Measurements from ENCODE around the gene NTF4. TPM values are rescaled to one million over a fixed set of nuclear protein-coding genes. Genes with fewer than 3 reads are reported as not detected.
"Not testable (repeated sequence)": the region's sequence is repeated elsewhere in the genome, so short reads cannot be mapped to it uniquely, and the experiment has no call there.

Gene NTF4
- total RNA-seq, 1 experiment from 2014 or later = not detected

DNA sequence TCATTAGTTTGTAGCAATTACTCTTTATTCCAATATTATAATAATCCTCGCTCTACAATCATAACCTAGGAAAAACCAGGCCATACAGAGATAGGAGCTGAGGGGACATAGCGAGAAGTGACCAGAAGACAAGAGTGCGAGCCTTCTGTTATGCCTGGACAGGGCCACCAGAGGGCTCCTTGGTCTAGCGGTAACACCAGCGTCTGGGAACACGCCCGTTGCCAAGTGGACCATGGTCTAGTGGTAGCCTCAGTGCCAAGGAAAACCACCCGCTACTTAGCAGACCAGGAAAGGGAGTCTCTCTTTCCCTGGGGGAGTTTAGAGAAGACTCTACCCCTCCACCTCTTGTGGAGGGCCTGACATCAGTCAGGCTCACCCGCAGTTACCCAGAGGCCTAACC lies 10.3 kb upstream of the NTF4 start:
- POLR2A ChIA-PET (ENCODE audit: low non-redundant PET); H3K27ac ChIP-seq (ENCODE audit: low read depth, low read length, poor library complexity, severe bottlenecking); H3K36me3 ChIP-seq (ENCODE audit: insufficient read depth, low read length, poor library complexity, severe bottlenecking); H3K9me3 ChIP-seq (ENCODE audit: low read depth, low read length, poor library complexity, severe bottlenecking); BruUV-seq (replicated peaks); H3K4me1 ChIP-seq (ENCODE audit: insufficient read depth, low read length, poor library complexity, severe bottlenecking); H3K4me3 ChIP-seq (ENCODE audit: low read depth, low read length, poor library complexity, severe bottlenecking); intact Hi-C loops (cut with micrococcal nuclease; ENCODE audit: unreplicated experiment): not testable (repeated sequence)
- H3K27me3 ChIP-seq (replicated peaks; ENCODE audit: insufficient read depth, low read depth, low read length, poor library complexity) = peaks cover 24% of the 10 kb centered on the region
- TF ChIP-seq CTCF (conservative IDR thresholded peaks at IDR 0.05; ENCODE audit: low read depth, low read length) = peak; percentile 56
- CTCF ChIA-PET = interaction anchor here (1.1 to 1.3 kb wide), 3 partner anchors 23 to 150 kb away, joined by 3 to 4 read pairs (median 4); no protein-coding TSS in a partner anchor
- DNase-seq (ENCODE audit: low spot score) = peak; percentile 49

DNA sequence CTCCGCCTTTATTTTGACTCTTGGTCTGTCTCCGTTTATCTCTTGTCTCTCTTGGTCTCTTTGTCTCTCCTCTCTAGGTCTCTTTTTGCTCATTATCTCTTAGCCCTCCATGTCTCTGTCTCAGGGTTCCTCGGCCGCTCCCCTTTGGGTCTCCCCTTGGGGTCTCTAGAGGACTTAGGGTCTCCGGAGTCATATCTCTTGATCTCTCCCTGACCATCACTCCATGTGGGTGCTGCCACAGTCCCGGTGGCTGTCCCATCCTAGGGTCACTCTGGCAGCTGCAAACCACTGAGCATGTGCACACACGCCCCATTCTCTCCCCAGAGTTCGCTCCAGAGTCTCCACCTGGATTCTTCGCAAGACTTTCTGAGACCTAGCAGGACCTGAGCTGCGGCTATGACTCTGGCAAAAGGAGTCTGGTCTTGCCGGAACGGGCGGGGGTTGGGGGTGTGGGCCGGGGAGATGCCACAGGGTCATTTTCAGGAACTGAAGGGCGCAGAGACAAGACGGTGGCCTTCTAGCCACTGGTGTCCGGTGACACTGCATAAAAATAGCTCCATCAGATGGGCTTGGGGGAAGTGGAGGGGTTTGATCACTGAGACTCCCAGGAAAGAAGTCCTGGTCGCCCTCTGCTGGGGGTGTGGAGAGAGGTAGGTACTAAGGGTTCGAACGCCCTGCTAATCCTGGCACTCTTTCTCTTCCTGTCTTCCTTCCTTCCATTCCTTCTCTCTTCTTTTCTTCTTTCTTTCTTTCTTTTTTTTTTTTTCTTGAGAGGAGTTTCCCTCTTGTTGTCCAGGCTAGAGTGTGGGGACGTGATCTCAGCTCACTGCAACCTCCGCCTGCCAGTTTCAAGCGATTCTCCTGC lies 9.1 kb upstream of the NTF4 start:
- POLR2A ChIA-PET (ENCODE audit: low non-redundant PET) = interaction anchor here (0.6 kb wide), 1 partner anchor 75 kb away, joined by 3 read pairs; no protein-coding TSS in a partner anchor
- no TSS peak for BruUV-seq (replicated peaks)
- Histone ChIP-seq H3K4me1 (ENCODE audit: insufficient read depth, low read length, poor library complexity, severe bottlenecking) (peaks cover 5% of the 10 kb centered on the region), H3K9me3 (ENCODE audit: low read depth, low read length, poor library complexity, severe bottlenecking) (no peaks in the 10 kb centered on the region), H3K27me3 (replicated peaks; ENCODE audit: insufficient read depth, low read depth, low read length, poor library complexity) (peaks cover 24% of the 10 kb centered on the region), H3K27ac (ENCODE audit: low read depth, low read length, poor library complexity, severe bottlenecking) (no peak overlapping the region), H3K4me3 (ENCODE audit: low read depth, low read length, poor library complexity, severe bottlenecking) (no peak overlapping the region), H3K36me3 (ENCODE audit: insufficient read depth, low read length, poor library complexity, severe bottlenecking) (no peaks in the 10 kb centered on the region)
- peak; percentile 70 for DNase-seq (ENCODE audit: low spot score)
- CTCF ChIA-PET = interaction anchor here (0.5 to 1.3 kb wide), 4 partner anchors 24 to 454 kb away, joined by 3 to 6 read pairs (median 4); partner anchors contain the start of gene RCN3
- TF ChIP-seq CTCF (conservative IDR thresholded peaks at IDR 0.05; ENCODE audit: low read depth, low read length) (peak; percentile 53), EZH2 (IDR thresholded peaks at IDR 0.05; ENCODE audit: borderline replicate concordance, low read depth, low read length, poor library complexity, severe bottlenecking) (no peak)
- intact Hi-C loops (cut with micrococcal nuclease; ENCODE audit: unreplicated experiment) = no loop called here

DNA sequence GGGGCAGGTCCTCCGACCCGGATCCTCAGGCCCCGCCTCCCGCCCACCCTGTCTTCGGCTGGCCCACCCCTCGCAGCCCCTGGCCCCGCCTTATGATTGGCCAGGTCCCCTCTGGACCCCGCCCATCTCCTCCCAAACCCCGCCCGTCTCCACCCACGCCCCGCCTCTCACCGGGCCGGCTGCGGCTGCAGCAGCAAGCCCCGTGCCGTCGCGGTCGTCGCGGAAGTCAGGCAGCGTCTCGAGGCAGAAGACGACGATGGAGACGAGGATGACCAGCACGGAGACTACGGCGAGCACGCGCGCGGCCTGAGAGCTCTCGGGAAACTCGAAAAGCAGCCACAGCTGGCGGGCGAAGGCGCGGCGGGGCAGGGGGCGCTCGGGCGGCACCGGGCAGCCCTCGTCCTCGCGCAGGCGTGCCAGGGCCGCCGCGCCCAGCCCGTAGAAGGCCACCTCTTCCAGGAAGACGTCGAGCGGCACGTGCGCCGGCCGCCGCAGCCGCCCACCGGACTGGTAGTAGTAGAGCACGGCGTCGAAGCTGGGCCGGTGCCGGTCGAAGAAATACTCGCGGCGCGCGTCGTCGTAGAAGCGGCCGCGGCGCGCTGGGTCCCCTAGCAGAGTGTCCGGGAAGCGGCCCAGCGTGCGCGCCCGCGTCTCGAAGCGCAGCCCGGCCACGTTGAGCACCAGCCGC lies 7.4 kb upstream of the NTF4 start:
- peak; percentile 41 for TF ChIP-seq EZH2 (IDR thresholded peaks at IDR 0.05; ENCODE audit: borderline replicate concordance, low read depth, low read length, poor library complexity, severe bottlenecking)
- TF ChIP-seq CTCF (conservative IDR thresholded peaks at IDR 0.05; ENCODE audit: low read depth, low read length) = no peak
- no peaks in the 10 kb centered on the region for H3K36me3 ChIP-seq (ENCODE audit: insufficient read depth, low read length, poor library complexity, severe bottlenecking)
- no peak overlapping the region for H3K4me3 ChIP-seq (ENCODE audit: low read depth, low read length, poor library complexity, severe bottlenecking)
- intact Hi-C loops (cut with micrococcal nuclease; ENCODE audit: unreplicated experiment) = no loop called here
- no peak overlapping the region for H3K27ac ChIP-seq (ENCODE audit: low read depth, low read length, poor library complexity, severe bottlenecking)
- BruUV-seq (replicated peaks) = no TSS peak
- ChIA-PET POLR2A (ENCODE audit: low non-redundant PET) (no interaction called here), CTCF (no interaction called here)
- peak; percentile 27 for DNase-seq (ENCODE audit: low spot score)
- peaks cover 5% of the 10 kb centered on the region for H3K4me1 ChIP-seq (ENCODE audit: insufficient read depth, low read length, poor library complexity, severe bottlenecking)
- H3K9me3 ChIP-seq (ENCODE audit: low read depth, low read length, poor library complexity, severe bottlenecking) = no peaks in the 10 kb centered on the region
- H3K27me3 ChIP-seq (replicated peaks; ENCODE audit: insufficient read depth, low read depth, low read length, poor library complexity) = peaks cover 24% of the 10 kb centered on the region

Data from A673 (cell line).